ENCODE measurements around the gene HSBP1L1.
"Not testable (repeated sequence)": the region's sequence is repeated elsewhere in the genome, so short reads cannot be mapped to it uniquely, and the experiment has no call there.

Gene HSBP1L1

DNA sequence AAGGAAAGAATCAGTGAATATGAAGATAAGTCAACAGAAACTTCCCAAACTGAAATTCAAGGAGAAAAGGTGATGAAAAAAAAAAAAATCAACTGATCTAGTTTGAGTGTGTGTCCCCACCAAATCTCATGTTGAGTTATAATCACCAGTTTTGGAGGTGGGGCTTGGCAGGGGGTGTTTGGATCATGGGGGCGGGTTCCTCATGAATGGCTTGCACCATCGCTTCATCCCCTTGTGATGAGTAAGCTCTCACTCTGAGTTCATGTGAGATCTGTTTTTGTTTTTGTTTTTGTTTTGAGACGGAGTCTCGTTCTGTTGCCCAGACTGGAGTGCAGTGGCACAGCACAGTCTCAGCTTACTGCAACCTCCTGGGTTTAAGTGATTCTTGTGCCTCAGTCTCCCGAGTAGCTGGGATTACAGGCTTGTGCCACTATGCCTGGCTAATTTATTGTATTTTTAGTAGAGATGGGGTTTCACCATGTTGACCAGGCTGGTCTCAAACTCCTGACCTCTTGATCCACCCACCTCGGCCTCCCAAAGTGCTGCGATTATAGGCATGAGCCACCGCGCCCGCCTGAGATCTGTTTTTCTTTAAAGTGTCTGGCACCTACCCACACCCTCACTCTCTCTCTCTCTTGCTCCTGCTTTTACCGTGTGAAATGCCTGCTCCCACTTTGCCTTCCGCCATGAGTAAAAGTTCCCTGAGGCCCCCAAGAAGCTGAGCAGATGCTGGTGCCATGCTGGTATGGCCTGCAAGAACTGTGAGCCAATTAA, 9.0 kb upstream of the HSBP1L1 start:
- Histone ChIP-seq H3K4ac (ENCODE audit: low read depth, low read length) (no peak overlapping the region), H2BK12ac (ENCODE audit: low read length) (no peak overlapping the region), H3K14ac (ENCODE audit: low read length) (no peak overlapping the region), H4K8ac (ENCODE audit: low read depth, low read length) (no peak overlapping the region), H3K79me2 (ENCODE audit: control insufficient read depth, insufficient read depth, low read length, poor library complexity) (peaks cover 7% of the 10 kb centered on the region), H2BK120ac (ENCODE audit: insufficient read depth, low read length, poor library complexity) (no peak overlapping the region), H3K23ac (ENCODE audit: low read length) (no peak overlapping the region), H3K27me3 (ENCODE audit: insufficient read depth, low read length) (peaks cover 9% of the 10 kb centered on the region), H3K4me3 (ENCODE audit: low read depth, low read length) (no peak overlapping the region), H4K12ac (ENCODE audit: low read depth, low read length) (no peak overlapping the region), H3K36me3 (ENCODE audit: control insufficient read depth in 1 of 2, insufficient read depth in 2 of 2, low read length in 2 of 2) (no peaks in the 10 kb centered on the region), H2AK5ac (ENCODE audit: low read length) (no peak overlapping the region), H3K4me2 (ENCODE audit: low read length) (no peak overlapping the region), H2BK5ac (ENCODE audit: low read depth, low read length, poor library complexity) (no peak overlapping the region), H3K18ac (ENCODE audit: low read length) (no peak overlapping the region), H3K4me1 (ENCODE audit: control insufficient read depth in 1 of 2, insufficient read depth in 2 of 2, low read length in 2 of 2) (peaks cover 7 to 12% of the 10 kb centered on the region in 2 experiments), H4K91ac (ENCODE audit: low read depth, low read length) (no peak overlapping the region), H2AFZ (ENCODE audit: insufficient read depth, low read length, poor library complexity) (no peak overlapping the region), H3K9ac (ENCODE audit: low read length) (no peak overlapping the region), H3K79me1 (ENCODE audit: low read length) (peaks cover 5% of the 10 kb centered on the region), H3K27ac (ENCODE audit: low read depth, low read length) (no peak overlapping the region), H3K9me3 (ENCODE audit: insufficient read depth, low read depth, low read length) (peaks cover 3% of the 10 kb centered on the region)
- no CpG with 5 or more reads among the region's 12 CpGs for WGBS (ENCODE audit: extremely low coverage, insufficient coverage, insufficient read length)
- no peak for DNase-seq

DNA sequence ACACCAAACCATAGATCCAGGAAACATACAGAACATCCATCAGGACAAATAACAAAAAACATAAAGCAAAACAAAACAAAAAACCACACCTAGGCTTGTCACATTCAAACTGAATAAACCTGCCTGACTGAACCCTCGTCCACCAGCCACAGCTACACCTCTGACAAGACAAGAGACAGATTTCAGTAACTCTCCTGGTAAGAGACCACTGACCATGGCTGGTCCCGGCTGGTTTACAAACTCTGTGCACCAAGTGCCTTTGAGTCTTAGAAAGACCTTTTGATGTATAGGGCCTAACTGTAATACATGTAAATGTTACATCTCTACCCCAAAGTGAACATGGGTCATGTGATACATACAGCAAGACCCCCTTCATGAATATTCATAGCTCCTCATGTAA, 8.2 kb upstream of the HSBP1L1 start:
- H3K79me1 ChIP-seq (ENCODE audit: low read length), result peaks cover 5% of the 10 kb centered on the region
- no peak overlapping the region for H2AK5ac ChIP-seq (ENCODE audit: low read length)
- H2BK12ac ChIP-seq (ENCODE audit: low read length), result no peak overlapping the region
- H4K91ac ChIP-seq (ENCODE audit: low read depth, low read length), result no peak overlapping the region
- no peak overlapping the region for H3K4me2 ChIP-seq (ENCODE audit: low read length)
- no peak for DNase-seq
- no peak overlapping the region for H2BK5ac ChIP-seq (ENCODE audit: low read depth, low read length, poor library complexity)
- H3K14ac ChIP-seq (ENCODE audit: low read length), result no peak overlapping the region
- H4K12ac ChIP-seq (ENCODE audit: low read depth, low read length), result no peak overlapping the region
- no peak overlapping the region for H4K8ac ChIP-seq (ENCODE audit: low read depth, low read length)
- H3K79me2 ChIP-seq (ENCODE audit: control insufficient read depth, insufficient read depth, low read length, poor library complexity), result peaks cover 5% of the 10 kb centered on the region
- no peak overlapping the region for H3K18ac ChIP-seq (ENCODE audit: low read length)
- no peak overlapping the region for H2AFZ ChIP-seq (ENCODE audit: insufficient read depth, low read length, poor library complexity)
- no peak overlapping the region for H3K4me3 ChIP-seq (ENCODE audit: low read depth, low read length)
- H3K36me3 ChIP-seq (ENCODE audit: control insufficient read depth in 1 of 2, insufficient read depth in 2 of 2, low read length in 2 of 2), result no peaks in the 10 kb centered on the region
- H2BK120ac ChIP-seq (ENCODE audit: insufficient read depth, low read length, poor library complexity), result no peak overlapping the region
- H3K9me3 ChIP-seq (ENCODE audit: insufficient read depth, low read depth, low read length), result peaks cover 3% of the 10 kb centered on the region
- H3K23ac ChIP-seq (ENCODE audit: low read length), result no peak overlapping the region
- H3K27me3 ChIP-seq (ENCODE audit: insufficient read depth, low read length), result peaks cover 9% of the 10 kb centered on the region
- no peak overlapping the region for H3K27ac ChIP-seq (ENCODE audit: low read depth, low read length)
- no peak overlapping the region for H3K4ac ChIP-seq (ENCODE audit: low read depth, low read length)
- H3K9ac ChIP-seq (ENCODE audit: low read length), result no peak overlapping the region
- peaks cover 4 to 10% of the 10 kb centered on the region in 2 experiments for H3K4me1 ChIP-seq (ENCODE audit: control insufficient read depth in 1 of 2, insufficient read depth in 2 of 2, low read length in 2 of 2)
- WGBS (ENCODE audit: extremely low coverage, insufficient coverage, insufficient read length), result no CpG with 5 or more reads among the region's 2 CpGs

DNA sequence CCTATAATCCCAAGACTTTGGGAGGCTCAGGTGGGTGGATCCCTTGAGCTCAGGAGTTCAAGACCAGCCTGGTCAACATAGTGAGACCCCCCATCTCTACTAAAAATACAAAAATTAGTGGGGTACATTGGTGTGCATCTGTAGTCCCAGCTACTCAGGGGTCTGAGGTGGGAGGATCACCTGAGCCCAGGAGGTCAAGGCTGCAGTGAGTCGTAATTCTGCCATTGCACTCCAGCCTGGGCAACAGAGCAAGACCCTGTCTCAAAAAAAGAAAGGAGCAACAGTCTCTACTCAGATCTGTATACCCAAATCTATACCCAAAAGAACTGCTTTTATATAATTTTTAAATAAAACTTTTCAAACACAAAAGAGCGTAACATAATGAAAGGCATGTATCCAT, 5.5 kb upstream of the HSBP1L1 start:
- Histone ChIP-seq H3K18ac (ENCODE audit: low read length) (no peak overlapping the region), H4K8ac (ENCODE audit: low read depth, low read length) (no peak overlapping the region), H3K4ac (ENCODE audit: low read depth, low read length) (no peak overlapping the region), H2AK5ac (ENCODE audit: low read length) (no peak overlapping the region), H3K9me3 (ENCODE audit: insufficient read depth, low read depth, low read length) (no peaks in the 10 kb centered on the region), H3K14ac (ENCODE audit: low read length) (no peak overlapping the region), H3K79me1 (ENCODE audit: low read length) (peaks cover under 1% of the 10 kb centered on the region), H3K4me2 (ENCODE audit: low read length) (no peak overlapping the region), H3K27ac (ENCODE audit: low read depth, low read length) (no peak overlapping the region), H2AFZ (ENCODE audit: insufficient read depth, low read length, poor library complexity) (no peak overlapping the region), H4K12ac (ENCODE audit: low read depth, low read length) (no peak overlapping the region), H3K23ac (ENCODE audit: low read length) (no peak overlapping the region), H4K91ac (ENCODE audit: low read depth, low read length) (no peak overlapping the region), H3K4me1 (ENCODE audit: control insufficient read depth in 1 of 2, insufficient read depth in 2 of 2, low read length in 2 of 2) (peaks cover 7 to 14% of the 10 kb centered on the region in 2 experiments), H3K4me3 (ENCODE audit: low read depth, low read length) (no peak overlapping the region), H3K36me3 (ENCODE audit: control insufficient read depth in 1 of 2, insufficient read depth in 2 of 2, low read length in 2 of 2) (no peaks in the 10 kb centered on the region), H3K79me2 (ENCODE audit: control insufficient read depth, insufficient read depth, low read length, poor library complexity) (no peaks in the 10 kb centered on the region), H2BK5ac (ENCODE audit: low read depth, low read length, poor library complexity) (no peak overlapping the region), H2BK12ac (ENCODE audit: low read length) (no peak overlapping the region), H3K9ac (ENCODE audit: low read length) (no peak overlapping the region), H3K27me3 (ENCODE audit: insufficient read depth, low read length) (no peaks in the 10 kb centered on the region), H2BK120ac (ENCODE audit: insufficient read depth, low read length, poor library complexity) (no peak overlapping the region)
- no CpG with 5 or more reads among the region's 2 CpGs for WGBS (ENCODE audit: extremely low coverage, insufficient coverage, insufficient read length)
- no peak for DNase-seq

DNA sequence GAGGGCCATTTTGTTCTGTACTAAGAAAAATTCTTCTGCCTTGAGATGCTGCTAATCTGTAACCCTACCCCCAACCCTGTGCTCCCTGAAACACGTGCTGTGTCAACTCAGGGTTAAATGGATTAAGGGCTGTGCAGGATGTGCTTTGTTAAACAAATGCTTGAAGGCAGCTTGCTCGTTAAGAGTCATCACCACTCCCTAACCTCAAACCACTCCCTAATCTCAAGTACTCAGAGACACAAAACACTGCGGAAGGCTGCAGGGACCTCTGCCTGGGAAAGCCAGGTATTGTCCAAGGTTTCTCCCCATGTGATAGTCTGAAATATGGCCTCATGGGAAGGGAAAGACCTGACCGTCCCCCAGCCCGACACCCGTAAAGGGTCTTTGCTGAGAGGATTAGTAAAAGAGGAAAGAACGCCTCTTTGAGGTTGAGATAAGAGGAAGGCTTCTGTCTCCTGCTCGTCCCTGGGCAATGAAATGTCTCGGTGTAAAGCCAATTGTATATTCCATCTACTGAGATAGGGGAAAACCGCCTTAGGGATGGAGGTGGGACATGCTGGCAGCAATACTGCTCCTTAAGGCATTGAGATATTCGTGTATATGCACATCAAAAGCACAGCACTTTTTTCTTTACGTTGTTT, 4.2 kb upstream of the HSBP1L1 start:
- not testable (repeated sequence) for H3K27ac ChIP-seq (ENCODE audit: low read depth, low read length); H3K4ac ChIP-seq (ENCODE audit: low read depth, low read length); H3K4me2 ChIP-seq (ENCODE audit: low read length); H3K27me3 ChIP-seq (ENCODE audit: insufficient read depth, low read length); H4K12ac ChIP-seq (ENCODE audit: low read depth, low read length); H3K9me3 ChIP-seq (ENCODE audit: insufficient read depth, low read depth, low read length); H3K9ac ChIP-seq (ENCODE audit: low read length); H3K36me3 ChIP-seq (ENCODE audit: control insufficient read depth in 1 of 2, insufficient read depth in 2 of 2, low read length in 2 of 2); H2AK5ac ChIP-seq (ENCODE audit: low read length); H2AFZ ChIP-seq (ENCODE audit: insufficient read depth, low read length, poor library complexity); H3K18ac ChIP-seq (ENCODE audit: low read length); H3K14ac ChIP-seq (ENCODE audit: low read length); H2BK5ac ChIP-seq (ENCODE audit: low read depth, low read length, poor library complexity); H4K8ac ChIP-seq (ENCODE audit: low read depth, low read length); H3K4me3 ChIP-seq (ENCODE audit: low read depth, low read length); H2BK120ac ChIP-seq (ENCODE audit: insufficient read depth, low read length, poor library complexity); H4K91ac ChIP-seq (ENCODE audit: low read depth, low read length); H3K23ac ChIP-seq (ENCODE audit: low read length); H3K79me2 ChIP-seq (ENCODE audit: control insufficient read depth, insufficient read depth, low read length, poor library complexity); DNase-seq; H2BK12ac ChIP-seq (ENCODE audit: low read length)
- WGBS (ENCODE audit: extremely low coverage, insufficient coverage, insufficient read length), result no CpG with 5 or more reads among the region's 12 CpGs
- Histone ChIP-seq H3K79me1 (ENCODE audit: low read length) (peaks cover 10% of the 10 kb centered on the region), H3K4me1 (ENCODE audit: control insufficient read depth in 1 of 2, insufficient read depth in 2 of 2, low read length in 2 of 2) (peaks cover 18 to 19% of the 10 kb centered on the region in 2 experiments)

All from trophoblast cell (in vitro differentiated cells and primary cell).